IPS-11a (cell line): ENCODE measurements around the gene CRYM.
"Not testable (repeated sequence)": the region's sequence is repeated elsewhere in the genome, so short reads cannot be mapped to it uniquely, and the experiment has no call there.

Experiments used
- H3K4me3 ChIP-seq: one replicate; pipeline ENCODE4 v1.5.1; 2013; ENCODE audit warnings: low read depth, low read length, control low read depth

Gene CRYM

DNA sequence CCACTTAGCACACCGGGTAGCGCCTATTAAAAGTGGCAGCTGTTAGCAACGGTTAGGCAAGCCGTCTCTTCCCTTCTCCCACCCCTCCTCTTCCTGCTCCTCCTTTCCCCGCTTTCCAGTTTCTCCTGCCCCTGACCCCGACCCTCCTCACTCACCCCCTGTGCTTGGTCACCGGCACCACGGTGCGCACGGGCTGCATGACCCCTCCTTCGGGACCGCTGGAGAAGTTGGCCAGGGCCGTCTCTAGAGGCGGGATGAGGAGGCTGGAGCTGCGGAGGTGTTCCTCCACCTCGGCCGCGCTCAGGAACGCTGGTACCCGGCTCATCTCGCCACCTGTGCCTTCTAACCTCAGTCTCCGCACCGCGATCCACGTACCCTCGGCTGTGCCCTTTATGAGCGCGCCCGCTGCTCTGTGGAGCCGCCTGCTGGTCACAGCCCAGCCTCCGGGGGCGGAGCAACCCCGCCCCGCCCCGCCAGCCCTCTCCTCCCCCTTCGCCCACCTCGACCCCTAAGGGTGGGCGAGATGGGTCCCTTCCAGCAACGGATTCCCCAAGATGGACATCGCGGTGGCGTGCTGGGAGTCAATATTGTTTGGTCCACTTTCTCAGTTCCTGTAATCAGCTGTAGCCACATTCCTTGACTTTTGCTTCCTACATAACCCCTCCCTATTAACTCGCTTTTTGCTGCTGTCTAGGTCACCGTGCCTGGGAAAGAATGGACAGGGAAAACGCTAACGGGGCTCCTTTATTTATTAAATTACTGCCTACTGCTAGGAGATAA lies at the start of gene CRYM:
Gene CRYM (minus strand): TSS at position 364 of the 780 bp plus-strand sequence. CDS start 39 bp downstream, at position 325.
- peak within 1 kb of the TSS; percentile 59 for H3K4me3 ChIP-seq

GRCh38 chr16:21327046-21327445 lies 49.0 kb upstream of the CRYM start:
- H3K4me3 ChIP-seq = no peak overlapping the region

- H3K4me3 ChIP-seq = no peak overlapping the region
Measured at GRCh38 chr16:21326459-21326858, 48.4 kb upstream of the CRYM start.

GRCh38 chr16:21324267-21324666 lies 46.2 kb upstream of the CRYM start:
- H3K4me3 ChIP-seq = no peak overlapping the region

DNA sequence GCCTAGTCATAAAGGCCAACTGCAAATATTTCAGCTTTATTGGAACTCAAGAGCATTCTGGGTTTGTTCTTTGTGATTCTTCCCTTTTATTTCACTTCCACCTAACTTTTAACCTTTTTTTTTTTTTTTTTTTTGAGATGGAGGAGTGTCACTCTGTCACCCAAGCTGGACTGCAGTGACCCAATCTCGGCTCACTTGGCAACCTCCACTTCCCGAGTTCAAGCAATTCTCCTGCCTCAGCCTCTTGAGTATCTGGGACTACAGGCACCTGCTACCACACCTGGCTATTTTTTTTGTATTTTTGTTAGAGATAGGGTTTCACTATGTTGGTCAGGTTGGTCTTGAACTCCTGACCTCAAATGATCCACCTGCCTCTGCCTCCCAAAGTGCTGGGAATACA lies 44.2 kb upstream of the CRYM start:
- not testable (repeated sequence) for H3K4me3 ChIP-seq

DNA sequence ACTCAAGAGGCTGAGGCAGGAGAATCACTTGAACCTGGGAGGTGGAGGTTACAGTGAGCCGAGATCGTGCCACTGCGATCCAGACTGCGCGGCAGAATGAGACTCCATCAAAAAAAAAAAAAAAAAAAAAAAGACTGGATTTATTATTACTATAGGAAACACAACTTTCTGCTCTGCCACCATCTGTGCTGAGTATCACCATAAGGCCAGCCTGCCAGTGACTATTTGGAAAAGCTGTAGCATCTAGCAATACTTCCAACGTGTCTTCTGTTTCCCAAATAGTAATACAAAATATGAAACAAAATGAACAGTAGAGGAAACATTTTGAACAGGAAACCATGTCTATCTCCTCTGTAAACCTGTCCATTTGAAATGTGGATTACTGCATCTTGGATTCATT lies 43.6 kb upstream of the CRYM start:
- H3K4me3 ChIP-seq = no peak overlapping the region

DNA sequence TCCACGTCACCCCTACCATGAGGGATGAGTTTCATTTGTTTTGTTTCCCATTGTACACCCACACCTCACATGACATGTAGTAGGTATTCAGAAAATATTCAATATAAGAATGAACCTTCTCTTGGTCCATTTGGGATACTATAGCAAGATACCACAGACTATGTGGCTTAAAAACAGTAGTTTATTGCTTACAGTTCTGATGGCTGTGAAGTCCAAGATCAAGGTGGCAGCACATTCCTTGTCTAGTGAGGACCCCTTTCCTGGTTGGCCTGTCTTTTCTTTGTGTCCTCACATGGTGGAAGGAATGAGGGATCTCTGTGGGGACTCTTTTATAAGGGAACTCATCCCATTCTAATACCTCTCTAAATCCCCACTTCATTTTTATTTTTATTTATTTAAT lies 36.2 kb upstream of the CRYM start:
- no peak overlapping the region for H3K4me3 ChIP-seq

- not testable (repeated sequence) for H3K4me3 ChIP-seq
Measured at GRCh38 chr16:21312863-21313372, 34.8 kb upstream of the CRYM start.

- not testable (repeated sequence) for H3K4me3 ChIP-seq
Measured at GRCh38 chr16:21312046-21312445, 34.0 kb upstream of the CRYM start.

DNA sequence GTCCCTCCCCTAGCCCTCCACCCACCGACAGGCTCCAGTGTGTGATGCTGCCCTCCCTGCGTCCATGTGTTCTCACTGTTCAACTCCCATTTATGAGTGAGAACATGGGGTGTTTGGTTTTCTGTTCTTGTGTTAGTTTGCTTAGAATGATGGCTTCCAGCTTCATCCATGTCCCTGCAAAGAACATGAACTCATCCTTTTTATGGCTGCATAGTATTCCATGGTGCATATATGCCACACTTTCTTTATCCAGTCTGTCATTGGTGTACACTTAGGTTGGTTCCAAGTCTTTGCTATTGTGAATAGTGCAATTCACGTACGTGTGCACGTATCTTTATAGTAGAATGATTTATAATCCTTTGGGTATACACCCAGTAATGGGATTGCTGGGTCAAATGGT lies 28.6 kb upstream of the CRYM start:
- H3K4me3 ChIP-seq = not testable (repeated sequence)

GRCh38 chr16:21302898-21303528 lies 24.9 kb upstream of the CRYM start:
- no peak overlapping the region for H3K4me3 ChIP-seq

GRCh38 chr16:21302454-21302853 lies 24.4 kb upstream of the CRYM start:
- no peak overlapping the region for H3K4me3 ChIP-seq

GRCh38 chr16:21301895-21302291 lies 23.8 kb upstream of the CRYM start:
- H3K4me3 ChIP-seq = peak overlapping the region; percentile 69

DNA sequence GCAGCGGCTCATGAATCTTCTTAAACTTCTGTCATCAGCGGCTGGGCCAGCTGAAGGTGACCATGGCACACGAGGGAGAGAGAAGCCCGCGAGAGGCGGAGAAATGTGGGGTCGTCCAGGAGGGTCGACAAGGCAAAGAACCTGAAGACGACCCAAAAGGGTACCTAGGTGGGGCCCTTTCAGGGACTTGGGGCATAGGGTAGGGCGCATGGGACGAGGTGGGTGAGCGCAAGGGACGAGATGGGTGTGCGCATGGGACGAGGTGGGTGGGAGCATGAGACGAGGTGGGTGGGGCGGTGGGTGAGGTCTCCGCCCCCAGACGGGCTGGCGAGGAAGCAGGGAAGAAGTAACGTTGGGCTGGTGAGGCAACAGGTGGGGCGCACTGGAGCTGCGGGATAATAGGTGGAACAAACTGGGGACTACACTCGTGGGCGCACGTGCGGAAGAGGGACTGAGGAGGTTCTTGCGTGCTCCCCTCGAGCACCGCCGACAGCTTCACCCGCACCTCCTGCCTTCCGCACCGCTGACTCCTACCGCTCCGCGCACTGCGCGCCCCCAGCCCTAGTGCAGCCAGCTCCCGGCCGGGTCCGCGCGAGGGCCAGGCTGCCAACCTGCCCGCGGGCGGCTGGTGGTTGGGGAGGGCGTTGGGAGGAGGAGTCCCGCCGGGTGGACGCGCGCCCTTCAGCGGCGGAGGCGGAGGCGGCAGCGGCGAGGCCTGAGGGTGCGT lies 23.2 kb upstream of the CRYM start:
- peak overlapping the region; percentile 69 for H3K4me3 ChIP-seq

DNA sequence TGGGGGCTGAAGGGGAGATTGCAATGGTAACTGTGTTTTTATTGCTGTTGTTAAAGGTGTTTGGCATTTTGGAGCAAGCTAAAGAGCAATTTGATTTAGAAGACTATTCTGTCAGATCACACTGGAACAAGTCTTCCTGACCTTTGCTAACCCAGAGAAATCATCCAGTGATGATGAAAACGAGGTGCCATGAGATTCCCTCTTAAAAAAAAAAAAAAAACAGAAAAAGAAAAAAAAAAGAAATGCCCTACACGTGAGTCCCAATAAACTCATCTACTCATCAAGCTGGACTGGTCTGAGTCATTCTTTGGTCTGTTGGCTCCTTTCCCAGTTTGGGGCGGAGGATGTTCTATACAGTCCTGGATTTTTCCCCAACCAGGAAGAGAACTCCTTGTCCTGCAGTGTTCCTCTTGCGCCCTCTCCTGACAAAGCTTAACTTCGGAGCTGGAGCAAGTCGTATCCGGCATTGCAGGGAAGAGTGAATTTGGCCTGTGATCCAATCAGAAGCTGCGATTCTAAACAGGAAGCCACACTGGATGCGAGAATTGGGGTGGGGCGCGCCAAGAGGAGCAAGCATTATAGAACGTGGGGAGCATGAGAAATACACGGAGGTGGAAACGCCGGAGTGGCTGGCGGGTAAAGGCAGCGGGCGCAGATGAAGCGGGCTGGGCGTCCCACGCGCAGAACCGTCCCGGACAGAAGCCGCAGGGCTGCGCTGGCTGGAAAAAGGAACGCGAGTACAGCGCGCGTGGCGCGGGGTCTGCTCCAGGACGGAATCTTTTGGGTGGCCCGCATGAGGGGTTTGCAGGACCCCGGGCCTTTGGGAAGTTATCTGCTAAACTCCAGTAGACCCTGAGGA lies 22.4 kb upstream of the CRYM start:
- peak overlapping the region; percentile 69 for H3K4me3 ChIP-seq

DNA sequence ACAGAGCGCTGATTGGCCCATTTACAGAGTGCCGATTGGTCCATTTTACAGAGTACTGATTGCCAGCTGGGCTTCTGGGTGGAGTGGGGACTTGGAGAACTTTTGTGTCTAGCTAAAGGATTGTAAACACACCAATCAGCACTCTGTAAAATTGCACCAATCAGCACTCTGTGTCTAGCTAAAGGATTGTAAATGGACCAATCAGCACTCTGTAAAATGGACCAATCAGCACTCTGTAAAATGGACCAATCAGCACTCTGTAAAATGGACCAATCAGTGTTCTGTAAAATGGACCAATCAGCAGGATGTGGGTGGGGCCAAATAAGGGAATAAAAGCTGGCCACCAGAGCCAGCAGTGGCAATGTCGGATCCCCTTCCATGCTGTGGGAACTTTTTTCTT lies 11.7 kb upstream of the CRYM start:
- H3K4me3 ChIP-seq = not testable (repeated sequence)

- H3K4me3 ChIP-seq = no peak overlapping the region
Measured at GRCh38 chr16:21285314-21285713, 7.2 kb upstream of the CRYM start.

- no peak overlapping the region for H3K4me3 ChIP-seq
Measured at GRCh38 chr16:21284414-21284813, 6.3 kb upstream of the CRYM start.

GRCh38 chr16:21283521-21284289 lies 5.6 kb upstream of the CRYM start:
- peak overlapping the region; percentile 61 for H3K4me3 ChIP-seq
